K562 (cell line): Measurements from ENCODE around the gene TMEM217. TPM values are rescaled to one million over a fixed set of nuclear protein-coding genes. Genes with fewer than 3 reads are reported as not detected.
A peak's percentile ranks its signal among the peaks of the same experiment; 100 is the strongest.

Experiments
- ARID1B ChIP-seq: fragments of 450-650 bp; IDR thresholded peaks from 2 replicates; pipeline ENCODE4 v1.6.1; 2016; ENCODE audit warnings: antibody characterized with exemption, mild to moderate bottlenecking, inconsistent platforms
- EZH2 ChIP-seq: IDR thresholded peaks from 2 replicates; pipeline ENCODE4 v1.6.1; 2012; ENCODE audit warnings: low read depth, mild to moderate bottlenecking, inconsistent platforms, low read length, borderline replicate concordance
- HDAC2 ChIP-seq: fragments of 450-650 bp; IDR thresholded peaks from 2 replicates; pipeline ENCODE4 v1.6.1; 2016; ENCODE audit warnings: mild to moderate bottlenecking
- JUND ChIP-seq, 2 experiments: IDR thresholded peaks; 2 replicates in 1 of 2; 3 replicates in 1 of 2; pipeline ENCODE4 v1.6.1; 2011; ENCODE audit warnings: borderline replicate concordance in 2 of 2, low read depth in 2 of 2, low read length in 2 of 2, improper control_type of control experiment in 1 of 2, missing biosample characterization in 1 of 2, missing genetic modification characterization in 1 of 2, missing genetic modification reagents in 1 of 2
- KDM5B ChIP-seq: fragments of 200-600 bp; sonication (generic); IDR thresholded peaks from 2 replicates; pipeline ENCODE4 v1.6.1; 2012; ENCODE audit warnings: low read depth, mild to moderate bottlenecking, moderate library complexity, low read length, control low read depth, inconsistent platforms; ENCODE audit not compliant: insufficient replicate concordance
- MEIS2 ChIP-seq: fragments of 450-650 bp; IDR thresholded peaks from 2 replicates; pipeline ENCODE4 v1.6.1; 2014; ENCODE audit warnings: mild to moderate bottlenecking; ENCODE audit not compliant: partially characterized antibody
- NFE2 ChIP-seq: IDR thresholded peaks from 2 replicates; pipeline ENCODE4 v1.6.1; 2014; ENCODE audit warnings: antibody characterized with exemption, low read depth
- POLR2AphosphoS2 ChIP-seq: IDR thresholded peaks from 2 replicates; pipeline ENCODE4 v1.6.1; 2012; ENCODE audit warnings: low read length, improper control_type of control experiment
- RBFOX2 ChIP-seq: fragments of 200-400 bp; formaldehyde crosslinking; IDR thresholded peaks from 2 replicates; pipeline ENCODE4 v1.6.1; 2017; ENCODE audit warnings: low read depth, mild to moderate bottlenecking, low read length, moderate library complexity
- TCF7L2 ChIP-seq: fragments of 150-350 bp; IDR thresholded peaks from 2 replicates; pipeline ENCODE4 v1.6.1; 2016; ENCODE audit warnings: low read depth, mild to moderate bottlenecking, low read length, moderate library complexity
- TRIM24 ChIP-seq, 2 experiments: fragments of 450-650 bp; IDR thresholded peaks; 2 replicates each; pipeline ENCODE4 v1.6.1; 2016
- U2AF2 ChIP-seq: fragments of 200-400 bp; formaldehyde crosslinking; optimal IDR thresholded peaks from 2 replicates; pipeline ENCODE3; 2017; ENCODE audit warnings: low read depth, mild to moderate bottlenecking, low read length
- ZBTB17 ChIP-seq: fragments of 450-650 bp; formaldehyde crosslinking; IDR thresholded peaks from 2 replicates; pipeline ENCODE4 v1.4.0; 2020; ENCODE audit warnings: mild to moderate bottlenecking
- ZNF561 ChIP-seq: fragments of 450-650 bp; formaldehyde crosslinking; conservative IDR thresholded peaks from 2 replicates; pipeline ENCODE4 v1.4.0; 2020; ENCODE audit warnings: mild to moderate bottlenecking, moderate library complexity
- ZNF717 ChIP-seq: fragments of 250-450 bp; sonication (Bioruptor Pico); IDR thresholded peaks from 2 replicates; pipeline ENCODE4 v1.5.0; 2021
- polyA plus RNA-seq, 8 experiments: library from polyadenylated mRNA; depleted of rRNA in 4 of 8; stranded (reverse) in 5 of 8; unstranded in 3 of 8; fragments of >200 nt; fragmentation: Nextera tagmentation in 2 of 8; fragmentation: Illumina TruSeq in 1 of 8; extraction: Ambion mirVana in 2 of 8; extraction: Trizol in 1 of 8; gene quantifications; 2 replicates each; pipeline versions ENCODE4 v1.2.1 to v1.2.3, GENCODE V29; 2011 to 2014; ENCODE audit warnings: inconsistent platforms in 1 of 8, missing spikeins in 1 of 8
- total RNA-seq, 7 experiments: library from RNA; depleted of rRNA in 6 of 7; stranded (reverse); fragments of >200 nt in 6 of 7; fragmentation: Illumina TruSeq in 2 of 7; extraction: Trizol in 2 of 7; gene quantifications; 2 replicates each; pipeline versions ENCODE4 v1.2.1 to v1.2.3, GENCODE V29; 2011 to 2021; ENCODE audit warnings: low replicate concordance in 1 of 7
- TF ChIP-seq, protein P1 (sequence below): sonication (generic); formaldehyde crosslinking; IDR thresholded peaks from 2 replicates; pipeline ENCODE4 v1.8.1; 2023; ENCODE audit warnings: mild to moderate bottlenecking, missing genetic modification reagents
- TF ChIP-seq, protein P2 (sequence below): fragments of 450-650 bp; IDR thresholded peaks from 2 replicates; pipeline ENCODE4 v1.6.1; 2016; ENCODE audit warnings: borderline replicate concordance
- TF ChIP-seq, protein P3 (sequence below): fragments of 250-450 bp; sonication (Bioruptor Pico); IDR thresholded peaks from 2 replicates; pipeline ENCODE4 v1.5.0; 2021
- TF ChIP-seq, protein P4 (sequence below): fragments of 250-450 bp; sonication (Bioruptor Pico); IDR thresholded peaks from 2 replicates; pipeline ENCODE4 v1.5.0; 2021
- TF ChIP-seq, protein P5 (sequence below): fragments of 450-650 bp; IDR thresholded peaks from 2 replicates; pipeline ENCODE4 v1.6.1; 2014; ENCODE audit warnings: low read depth, mild to moderate bottlenecking, moderate library complexity, borderline replicate concordance

TMEM217 gene
- total and polyA plus RNA-seq, 9 of the 15 experiments (the other 6 are each of a cell fraction or from before 2014, with no cell fraction given), result 1.3 to 8.0 (median 1.9) TPM

DNA sequence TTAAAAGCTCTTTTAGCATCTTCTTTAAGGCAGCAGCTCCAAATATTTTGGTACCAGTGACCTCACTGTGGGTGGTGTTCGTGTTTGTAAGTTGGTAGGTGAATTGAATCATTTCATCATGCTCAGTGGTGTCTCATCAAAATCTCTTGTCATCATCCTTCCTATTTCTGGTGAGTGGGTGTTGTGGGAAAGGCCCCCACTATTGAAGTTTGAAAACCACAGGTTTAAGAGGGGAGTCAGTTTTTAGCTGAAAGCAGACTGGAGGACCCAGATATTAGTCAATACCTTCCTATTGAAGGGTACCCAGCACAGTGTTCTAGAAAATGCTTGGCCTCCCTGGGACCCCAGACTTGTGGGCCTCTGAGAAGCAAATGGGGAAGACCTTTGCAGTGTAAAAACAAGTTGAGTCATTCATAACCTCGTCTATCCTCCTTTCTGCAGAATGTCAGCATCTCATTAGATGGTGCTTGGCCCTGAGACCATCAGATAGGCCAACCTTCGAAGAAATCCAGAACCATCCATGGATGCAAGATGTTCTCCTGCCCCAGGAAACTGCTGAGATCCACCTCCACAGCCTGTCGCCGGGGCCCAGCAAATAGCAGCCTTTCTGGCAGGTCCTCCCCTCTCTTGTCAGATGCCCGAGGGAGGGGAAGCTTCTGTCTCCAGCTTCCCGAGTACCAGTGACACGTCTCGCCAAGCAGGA, 84.3 kb downstream of the TMEM217 start (continued):
- TF ChIP-seq, protein P1, sequence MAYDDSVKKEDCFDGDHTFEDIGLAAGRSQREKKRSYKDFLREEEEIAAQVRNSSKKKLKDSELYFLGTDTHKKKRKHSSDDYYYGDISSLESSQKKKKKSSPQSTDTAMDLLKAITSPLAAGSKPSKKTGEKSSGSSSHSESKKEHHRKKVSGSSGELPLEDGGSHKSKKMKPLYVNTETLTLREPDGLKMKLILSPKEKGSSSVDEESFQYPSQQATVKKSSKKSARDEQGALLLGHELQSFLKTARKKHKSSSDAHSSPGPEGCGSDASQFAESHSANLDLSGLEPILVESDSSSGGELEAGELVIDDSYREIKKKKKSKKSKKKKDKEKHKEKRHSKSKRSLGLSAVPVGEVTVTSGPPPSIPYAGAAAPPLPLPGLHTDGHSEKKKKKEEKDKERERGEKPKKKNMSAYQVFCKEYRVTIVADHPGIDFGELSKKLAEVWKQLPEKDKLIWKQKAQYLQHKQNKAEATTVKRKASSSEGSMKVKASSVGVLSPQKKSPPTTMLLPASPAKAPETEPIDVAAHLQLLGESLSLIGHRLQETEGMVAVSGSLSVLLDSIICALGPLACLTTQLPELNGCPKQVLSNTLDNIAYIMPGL (CRISPR knock-in tag), result no peak
- TF ChIP-seq U2AF2 (no peak), ZBTB17 (peak; percentile 15; the same call in 1 of the 2 replicates), TCF7L2 (0 out of 2 replicates have a peak, but pooled peaks have one; percentile 5), JUND (IDR thresholded peaks at IDR 0.05; ENCODE audit: borderline replicate concordance, low read depth, low read length) (no peak; the same call in 1 of the 2 replicates), JUND (tag; IDR thresholded peaks at IDR 0.05; ENCODE audit: borderline replicate concordance, low read depth, low read length) (peak; percentile 22; the same call in 1 of the 3 replicates), POLR2AphosphoS2 (peak; percentile 41; the same call in 1 of the 2 replicates), TRIM24 (IDR thresholded peaks at IDR 0.05) (no peak), NFE2 (peak; percentile 56), ZNF717 (CRISPR knock-in tag) (0 out of 2 replicates have a peak, but pooled peaks have one; percentile 34), EZH2 (no peak), ZNF561 (0 out of 2 replicates have a peak, but pooled peaks have one; percentile 3), MEIS2 (peak; percentile 55), HDAC2 (0 out of 2 replicates have a peak, but pooled peaks have one; percentile 36), KDM5B (peak; percentile 30), ARID1B (peak; percentile 33; the same call in 1 of the 2 replicates), RBFOX2 (peak; percentile 82)
- TF ChIP-seq, protein P2, sequence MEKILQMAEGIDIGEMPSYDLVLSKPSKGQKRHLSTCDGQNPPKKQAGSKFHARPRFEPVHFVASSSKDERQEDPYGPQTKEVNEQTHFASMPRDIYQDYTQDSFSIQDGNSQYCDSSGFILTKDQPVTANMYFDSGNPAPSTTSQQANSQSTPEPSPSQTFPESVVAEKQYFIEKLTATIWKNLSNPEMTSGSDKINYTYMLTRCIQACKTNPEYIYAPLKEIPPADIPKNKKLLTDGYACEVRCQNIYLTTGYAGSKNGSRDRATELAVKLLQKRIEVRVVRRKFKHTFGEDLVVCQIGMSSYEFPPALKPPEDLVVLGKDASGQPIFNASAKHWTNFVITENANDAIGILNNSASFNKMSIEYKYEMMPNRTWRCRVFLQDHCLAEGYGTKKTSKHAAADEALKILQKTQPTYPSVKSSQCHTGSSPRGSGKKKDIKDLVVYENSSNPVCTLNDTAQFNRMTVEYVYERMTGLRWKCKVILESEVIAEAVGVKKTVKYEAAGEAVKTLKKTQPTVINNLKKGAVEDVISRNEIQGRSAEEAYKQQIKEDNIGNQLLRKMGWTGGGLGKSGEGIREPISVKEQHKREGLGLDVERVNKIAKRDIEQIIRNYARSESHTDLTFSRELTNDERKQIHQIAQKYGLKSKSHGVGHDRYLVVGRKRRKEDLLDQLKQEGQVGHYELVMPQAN, result 0 out of 2 replicates have a peak, but pooled peaks have one; percentile 17
- TF ChIP-seq, protein P3, sequence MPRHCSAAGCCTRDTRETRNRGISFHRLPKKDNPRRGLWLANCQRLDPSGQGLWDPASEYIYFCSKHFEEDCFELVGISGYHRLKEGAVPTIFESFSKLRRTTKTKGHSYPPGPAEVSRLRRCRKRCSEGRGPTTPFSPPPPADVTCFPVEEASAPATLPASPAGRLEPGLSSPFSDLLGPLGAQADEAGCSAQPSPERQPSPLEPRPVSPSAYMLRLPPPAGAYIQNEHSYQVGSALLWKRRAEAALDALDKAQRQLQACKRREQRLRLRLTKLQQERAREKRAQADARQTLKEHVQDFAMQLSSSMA, result peak; percentile 88
- TF ChIP-seq, protein P4, sequence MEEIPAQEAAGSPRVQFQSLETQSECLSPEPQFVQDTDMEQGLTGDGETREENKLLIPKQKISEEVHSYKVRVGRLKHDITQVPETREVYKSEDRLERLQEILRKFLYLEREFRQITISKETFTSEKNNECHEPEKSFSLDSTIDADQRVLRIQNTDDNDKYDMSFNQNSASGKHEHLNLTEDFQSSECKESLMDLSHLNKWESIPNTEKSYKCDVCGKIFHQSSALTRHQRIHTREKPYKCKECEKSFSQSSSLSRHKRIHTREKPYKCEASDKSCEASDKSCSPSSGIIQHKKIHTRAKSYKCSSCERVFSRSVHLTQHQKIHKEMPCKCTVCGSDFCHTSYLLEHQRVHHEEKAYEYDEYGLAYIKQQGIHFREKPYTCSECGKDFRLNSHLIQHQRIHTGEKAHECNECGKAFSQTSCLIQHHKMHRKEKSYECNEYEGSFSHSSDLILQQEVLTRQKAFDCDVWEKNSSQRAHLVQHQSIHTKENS (CRISPR knock-in tag), result peak; percentile 87
- TF ChIP-seq, protein P5, sequence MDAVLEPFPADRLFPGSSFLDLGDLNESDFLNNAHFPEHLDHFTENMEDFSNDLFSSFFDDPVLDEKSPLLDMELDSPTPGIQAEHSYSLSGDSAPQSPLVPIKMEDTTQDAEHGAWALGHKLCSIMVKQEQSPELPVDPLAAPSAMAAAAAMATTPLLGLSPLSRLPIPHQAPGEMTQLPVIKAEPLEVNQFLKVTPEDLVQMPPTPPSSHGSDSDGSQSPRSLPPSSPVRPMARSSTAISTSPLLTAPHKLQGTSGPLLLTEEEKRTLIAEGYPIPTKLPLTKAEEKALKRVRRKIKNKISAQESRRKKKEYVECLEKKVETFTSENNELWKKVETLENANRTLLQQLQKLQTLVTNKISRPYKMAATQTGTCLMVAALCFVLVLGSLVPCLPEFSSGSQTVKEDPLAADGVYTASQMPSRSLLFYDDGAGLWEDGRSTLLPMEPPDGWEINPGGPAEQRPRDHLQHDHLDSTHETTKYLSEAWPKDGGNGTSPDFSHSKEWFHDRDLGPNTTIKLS, result peak; percentile 45; the same call in 1 of the 2 replicates
